ENCODE data around the gene DNAJC10.

The DNAJC10 gene

DNA sequence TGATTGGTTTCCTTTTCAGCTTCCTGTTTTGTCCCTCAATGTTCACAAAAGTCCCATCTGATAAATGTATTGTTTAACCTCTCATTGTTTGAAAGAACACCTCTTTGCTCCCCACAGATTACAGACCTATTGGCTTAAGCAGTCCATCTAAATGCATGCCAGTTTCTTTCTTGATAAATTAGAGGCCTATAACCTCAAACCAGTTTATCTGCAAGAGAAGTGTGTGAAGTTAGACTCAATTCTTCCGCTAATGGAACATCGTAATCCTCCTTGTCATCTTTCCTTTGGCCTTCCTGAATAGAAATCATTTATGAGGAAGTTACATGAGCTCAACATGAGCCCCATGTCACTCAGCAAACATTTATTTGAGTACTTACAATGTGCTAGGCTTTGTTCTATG, 76.4 kb downstream of the DNAJC10 start:
- DNase-seq = no peak

DNA sequence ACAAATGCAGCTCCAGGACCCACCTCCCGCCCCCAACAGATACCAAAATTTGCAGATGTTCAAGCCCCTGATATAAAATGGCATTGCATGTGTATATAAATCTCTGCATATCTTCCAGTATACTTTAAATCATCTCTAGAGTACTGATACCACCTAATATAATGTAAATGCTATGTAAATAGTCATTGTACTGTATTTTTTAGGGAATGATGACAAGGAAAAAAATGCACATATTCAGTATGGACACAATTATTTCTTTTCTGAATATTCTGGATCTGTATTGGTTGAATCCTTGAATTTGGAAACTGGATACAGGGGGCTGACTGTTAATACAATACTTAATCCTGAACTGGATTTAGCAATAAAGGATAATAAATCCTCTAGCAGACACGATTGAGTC, 82.7 kb downstream of the DNAJC10 start:
- peak in 1 of 2 experiments; percentile 15 for DNase-seq

DNA sequence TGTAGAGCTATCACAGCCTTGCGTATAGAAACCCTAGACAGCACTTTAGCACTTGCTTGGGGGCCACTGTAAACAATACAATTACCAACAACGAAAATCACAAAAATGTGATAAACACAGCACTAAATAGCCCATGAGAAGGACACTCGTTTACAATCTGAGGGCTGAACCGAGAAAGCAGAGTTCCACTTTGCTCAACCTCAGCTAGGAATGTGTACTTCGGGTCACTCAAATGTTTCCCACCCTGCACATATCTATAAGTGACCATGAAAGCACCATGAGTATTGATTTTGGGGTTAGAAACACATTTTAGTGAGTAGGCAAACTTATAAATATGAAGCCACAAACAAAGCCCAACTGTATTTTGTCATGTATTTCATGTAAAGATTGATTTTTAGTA, 88.1 kb downstream of the DNAJC10 start:
- DNase-seq = no peak

DNA sequence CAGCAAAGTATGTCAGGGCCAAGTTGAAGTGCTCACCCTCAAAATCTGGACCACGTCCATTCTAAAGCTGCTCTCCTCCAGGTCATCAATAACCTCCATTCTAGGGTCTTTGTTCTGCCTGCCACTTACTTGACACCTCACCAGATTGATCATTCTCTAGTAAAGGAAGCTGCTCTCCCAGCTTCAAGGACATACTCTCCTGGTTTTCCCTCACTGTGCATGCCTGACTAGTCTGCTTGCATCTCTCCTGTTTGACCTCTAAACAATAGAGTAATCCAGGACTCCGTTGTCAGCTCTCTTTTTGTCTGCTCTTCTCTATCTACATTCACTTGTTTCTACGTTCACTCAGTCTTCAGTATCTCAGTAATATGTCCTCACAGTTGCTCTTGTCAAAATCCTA, 91.3 kb downstream of the DNAJC10 start:
- DNase-seq = no peak

DNA sequence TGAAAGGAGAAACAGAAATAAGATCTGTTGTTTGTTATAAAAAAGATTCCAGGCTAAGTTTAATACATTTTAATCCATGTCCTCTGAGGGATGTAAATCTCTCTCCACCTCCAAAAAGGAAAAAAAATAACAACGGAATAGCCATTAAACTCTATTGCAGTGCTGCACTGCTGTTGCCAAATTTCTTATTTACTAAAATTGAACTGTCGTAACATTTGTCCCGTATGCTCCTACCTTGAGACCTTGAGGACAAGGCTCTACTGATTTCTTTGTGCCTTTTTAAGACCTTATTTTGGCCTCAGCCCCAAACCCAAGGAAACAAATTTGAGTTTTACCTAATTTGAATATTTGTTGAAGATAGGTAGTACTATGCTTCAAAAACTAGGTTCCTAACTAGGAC, 94.0 kb downstream of the DNAJC10 start:
- no peak for DNase-seq

DNA sequence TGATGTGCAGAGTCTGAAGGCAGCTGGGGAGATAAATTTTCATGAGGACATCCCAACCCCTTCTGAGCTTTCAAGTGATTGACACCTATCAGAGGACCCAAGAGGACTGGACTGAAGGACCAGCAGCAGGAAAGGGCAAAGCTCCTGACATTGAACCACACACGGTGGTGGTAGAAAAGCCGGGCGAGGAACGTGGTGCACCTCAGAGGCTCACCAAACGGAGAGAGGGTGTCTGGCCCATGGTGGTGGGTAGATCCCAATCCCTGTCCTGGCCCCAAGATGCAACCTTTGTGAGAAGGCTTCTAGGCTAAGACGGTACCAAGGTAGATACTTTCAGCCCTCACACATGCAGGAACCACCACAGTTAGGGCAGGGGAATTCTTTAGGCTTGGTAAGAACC, 98.3 kb downstream of the DNAJC10 start:
- no peak for DNase-seq

DNA sequence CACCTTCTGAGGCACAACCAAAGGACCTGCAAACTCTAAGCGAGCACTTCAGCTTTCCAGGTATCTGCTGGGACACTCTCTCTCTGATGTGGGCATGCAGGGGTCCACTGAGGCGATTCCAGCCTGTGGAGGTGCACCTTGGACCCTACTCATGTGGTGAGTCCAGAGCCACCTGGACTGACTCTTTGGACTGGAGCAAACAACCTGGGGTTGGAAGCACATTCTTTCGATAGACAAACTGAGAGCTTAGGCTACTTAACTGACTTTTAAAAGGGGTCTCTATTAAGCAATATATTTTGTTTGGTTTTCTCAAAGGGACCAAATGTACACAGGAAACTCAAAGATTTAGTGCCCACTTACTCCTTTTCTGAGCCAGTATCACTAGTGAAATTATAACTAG, 98.7 kb downstream of the DNAJC10 start:
- DNase-seq = no peak

DNA sequence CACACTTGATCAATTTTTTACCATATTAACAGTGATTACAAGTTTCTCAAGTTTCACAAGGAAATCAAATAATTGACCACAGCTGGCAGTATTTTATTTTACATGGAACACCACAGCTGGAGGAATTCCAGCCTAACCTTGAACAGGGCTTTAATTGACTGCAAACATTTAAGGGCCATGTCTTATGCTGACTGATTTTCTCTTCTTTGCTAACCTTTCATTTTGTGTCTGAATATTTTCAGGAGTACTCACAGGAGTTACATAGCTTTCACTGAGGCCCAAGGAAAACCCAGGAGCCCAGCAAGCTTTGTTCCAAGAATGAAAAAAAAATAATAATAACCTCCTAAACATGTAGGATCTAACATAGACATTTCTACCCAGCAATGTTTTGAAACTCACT, 100.8 kb downstream of the DNAJC10 start:
- peak in 1 of 2 experiments; percentile 10 for DNase-seq

DNA sequence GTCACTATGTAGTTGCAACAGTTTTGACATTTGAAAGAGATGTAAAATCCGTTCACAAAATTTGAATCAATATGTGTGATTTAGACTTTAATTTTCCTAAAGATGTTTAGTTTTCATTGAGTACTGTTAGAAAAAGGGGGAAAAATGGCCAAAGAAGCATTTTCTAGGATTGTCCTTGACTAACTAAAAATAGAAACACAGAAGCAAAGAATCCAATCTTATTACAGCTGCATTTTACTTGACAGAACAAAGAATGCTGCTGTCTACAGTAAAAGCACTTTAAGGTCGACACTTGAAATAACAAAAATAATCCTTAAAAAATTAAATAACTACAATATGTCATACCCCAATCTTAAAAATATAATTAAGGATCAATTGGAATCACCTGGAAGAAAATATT, 101.5 kb downstream of the DNAJC10 start:
- DNase-seq = no peak

DNA sequence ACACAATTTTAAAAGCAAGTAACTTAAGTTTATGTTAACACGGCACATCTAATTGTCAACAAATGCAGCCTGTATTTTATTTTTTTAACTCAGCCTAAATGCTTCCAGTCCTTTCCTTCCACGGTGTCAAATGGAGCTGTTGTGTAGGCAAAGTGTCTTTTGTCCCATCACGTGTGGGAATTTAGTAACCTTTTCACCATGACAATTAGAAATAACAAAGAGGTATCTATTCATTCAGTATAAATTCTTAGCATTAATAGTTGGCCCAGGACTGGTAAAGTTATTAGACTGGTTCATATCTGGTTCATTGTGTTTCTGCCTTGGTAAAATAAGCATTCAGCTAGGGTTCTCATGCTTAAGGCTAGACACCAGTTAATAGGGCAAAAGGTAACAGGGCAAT, 102.4 kb downstream of the DNAJC10 start:
- DNase-seq = no peak

DNA sequence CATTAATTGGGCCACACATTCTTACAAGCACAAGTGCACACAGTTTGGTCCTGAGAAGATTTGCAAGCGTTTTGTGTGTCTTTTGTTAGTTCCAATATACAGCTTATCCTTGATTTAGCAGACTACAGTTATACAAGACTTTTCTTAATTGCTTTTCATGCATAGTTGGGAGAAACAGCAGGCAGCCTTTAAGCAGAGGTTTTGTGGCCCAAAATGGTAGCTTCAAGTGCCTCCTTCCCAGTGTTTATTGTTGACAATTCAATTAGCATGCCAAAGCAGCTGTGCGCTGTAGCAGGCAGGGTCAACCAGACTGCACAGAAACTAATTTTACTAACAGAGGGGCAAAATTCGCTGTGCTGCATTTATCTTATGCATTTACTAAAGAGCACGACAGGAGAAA, 102.9 kb downstream of the DNAJC10 start:
- peak in 1 of 2 experiments; percentile 30 for DNase-seq

DNA sequence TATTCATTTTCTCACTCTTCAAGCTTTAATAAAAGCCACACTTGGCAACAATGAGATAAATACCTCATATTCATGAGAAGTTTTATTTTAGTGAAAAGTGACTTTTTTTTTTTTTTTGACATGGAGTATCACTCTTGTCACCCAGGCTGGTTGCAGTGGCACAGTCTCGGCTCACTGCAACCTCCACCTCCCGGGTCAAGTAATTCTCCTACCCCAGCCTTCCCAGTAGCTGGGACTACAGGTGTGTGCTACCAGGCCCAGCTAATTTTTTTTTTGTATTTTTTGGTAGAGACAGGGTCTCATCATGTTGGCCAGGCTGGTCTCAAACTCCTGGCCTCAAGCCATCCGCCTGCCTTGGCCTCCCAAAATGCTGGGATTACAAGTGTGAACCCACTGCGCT, 103.4 kb downstream of the DNAJC10 start:
- no peak for DNase-seq

DNA sequence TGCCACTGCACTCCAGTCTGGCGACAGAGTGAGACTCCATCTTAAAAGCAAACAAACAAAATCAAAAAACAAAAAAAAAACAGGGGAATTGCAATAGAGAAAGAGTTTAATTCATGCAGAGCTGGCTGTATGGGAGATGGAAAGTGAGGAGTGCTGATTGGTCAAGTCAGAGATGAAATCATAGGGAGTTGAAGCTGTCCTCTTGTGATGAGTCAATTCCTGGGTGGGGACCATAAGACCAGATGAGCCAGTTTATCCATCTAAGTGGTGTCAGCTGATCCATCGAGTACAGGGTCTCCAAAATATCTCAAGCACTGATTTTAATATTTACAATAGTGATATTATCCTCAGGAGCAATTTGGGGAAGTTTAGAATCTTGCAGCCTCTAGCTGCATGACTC, 105.1 kb downstream of the DNAJC10 start:
- peak; percentile 8 to 48 for DNase-seq

DNA sequence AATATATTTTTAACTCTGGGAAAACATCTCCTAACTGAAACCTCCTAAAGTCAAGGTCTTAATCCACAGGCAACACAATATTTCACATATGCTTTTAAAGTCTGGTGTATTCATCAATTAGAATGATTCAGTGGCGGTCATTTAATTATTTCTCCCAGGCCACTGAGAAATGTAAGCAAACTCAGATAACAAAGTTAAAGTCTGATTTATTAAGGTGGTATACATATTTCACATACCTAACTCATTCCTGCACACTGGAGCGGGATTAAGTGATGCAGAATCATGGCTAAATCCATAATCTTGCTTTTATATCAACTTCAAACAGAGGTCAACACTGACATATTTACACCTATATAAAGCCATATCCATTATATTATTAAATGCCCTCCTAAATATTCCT, 106.7 kb downstream of the DNAJC10 start:
- no peak for DNase-seq

DNA sequence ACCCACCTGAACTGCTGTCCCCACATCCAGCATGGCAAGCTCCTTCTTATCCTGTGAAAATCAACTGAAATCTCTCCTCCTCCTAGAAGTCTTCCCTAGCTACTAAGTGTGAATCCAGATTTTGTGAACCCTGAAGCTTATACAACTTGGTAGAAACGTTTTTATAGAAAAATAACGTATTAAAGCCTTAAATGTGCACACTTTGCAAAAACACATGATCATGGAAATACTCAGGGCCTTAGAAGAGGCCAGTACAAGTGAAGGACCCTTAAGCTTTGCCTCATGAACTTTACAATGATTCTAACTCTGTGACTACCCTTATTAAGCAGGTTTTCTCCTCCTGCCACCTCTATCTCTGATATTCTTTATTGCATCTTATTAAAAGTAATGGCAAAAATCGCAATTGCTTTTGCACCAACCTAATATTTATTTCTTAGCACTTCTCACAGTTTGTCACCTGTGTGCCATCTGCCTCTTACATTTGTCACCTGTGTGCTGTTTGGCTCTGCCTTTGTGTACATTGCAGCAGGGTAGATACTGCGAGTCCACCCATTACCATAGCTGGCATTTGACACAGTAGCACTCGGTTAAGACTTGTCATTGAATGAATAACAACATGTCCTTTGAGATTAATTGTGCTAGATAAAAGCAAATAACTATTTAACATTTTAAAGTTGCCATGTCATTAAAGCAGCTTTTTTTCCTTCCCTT, 108.2 kb downstream of the DNAJC10 start:
- DNase-seq = no peak

DNA sequence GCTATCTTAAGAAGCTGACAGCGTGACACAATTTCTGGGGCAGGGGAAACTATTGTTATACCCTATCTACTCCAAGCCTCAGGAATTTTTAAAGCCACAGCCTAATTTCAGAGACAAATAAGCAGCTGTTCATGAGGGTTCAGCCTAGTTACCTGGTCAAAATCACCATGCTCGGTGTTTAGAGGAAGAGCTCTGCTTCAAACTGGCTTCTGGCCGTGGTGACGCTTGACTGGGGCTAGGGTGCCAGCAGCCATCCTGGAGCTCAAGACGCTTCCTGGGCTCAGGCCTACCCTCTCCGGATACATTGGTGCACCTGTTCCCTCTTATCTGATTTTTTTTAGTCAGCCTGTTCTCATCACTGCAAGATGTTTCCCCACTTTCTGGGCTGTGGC, 108.7 kb downstream of the DNAJC10 start:
- peak in 1 of 2 experiments; percentile 60 for DNase-seq

DNA sequence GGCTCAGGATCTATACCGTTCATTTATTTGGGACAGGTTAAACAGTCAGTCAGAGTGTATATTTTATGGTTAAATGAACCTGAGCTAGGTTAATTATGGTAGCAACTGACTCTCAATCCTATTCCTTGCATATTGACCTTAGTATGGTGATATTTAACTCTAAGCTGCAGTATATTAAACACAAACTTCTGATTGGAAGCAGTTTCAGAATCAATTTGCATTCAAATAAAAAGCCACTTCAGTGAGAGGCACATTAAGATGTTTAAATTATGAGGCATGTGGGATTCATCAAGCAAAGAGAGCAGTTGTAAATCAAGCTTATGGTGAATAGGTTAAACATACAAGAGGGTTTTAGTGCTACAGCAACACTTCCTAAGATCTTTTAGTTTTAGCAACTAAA, 110.0 kb downstream of the DNAJC10 start:
- DNase-seq = peak; percentile 15 to 79

DNA sequence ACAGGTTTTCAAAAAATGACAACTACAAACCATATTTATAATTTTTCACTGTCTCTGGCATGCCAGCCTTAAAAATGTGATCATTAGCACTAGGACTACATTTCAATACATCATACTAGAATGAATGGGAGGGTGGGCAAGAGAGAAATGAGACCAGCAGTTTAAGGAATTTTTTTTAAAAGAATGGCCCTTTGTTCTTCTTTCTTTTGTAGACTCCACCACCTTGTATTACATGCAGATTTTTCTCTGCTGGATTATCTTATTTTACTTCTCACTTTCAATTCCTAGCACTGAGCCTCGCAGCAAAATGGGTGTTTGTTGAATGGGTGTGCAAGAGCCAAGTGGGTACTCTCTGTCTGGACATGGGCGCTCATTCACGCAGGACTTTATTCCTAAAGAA, 110.4 kb downstream of the DNAJC10 start:
- no peak for DNase-seq

DNA sequence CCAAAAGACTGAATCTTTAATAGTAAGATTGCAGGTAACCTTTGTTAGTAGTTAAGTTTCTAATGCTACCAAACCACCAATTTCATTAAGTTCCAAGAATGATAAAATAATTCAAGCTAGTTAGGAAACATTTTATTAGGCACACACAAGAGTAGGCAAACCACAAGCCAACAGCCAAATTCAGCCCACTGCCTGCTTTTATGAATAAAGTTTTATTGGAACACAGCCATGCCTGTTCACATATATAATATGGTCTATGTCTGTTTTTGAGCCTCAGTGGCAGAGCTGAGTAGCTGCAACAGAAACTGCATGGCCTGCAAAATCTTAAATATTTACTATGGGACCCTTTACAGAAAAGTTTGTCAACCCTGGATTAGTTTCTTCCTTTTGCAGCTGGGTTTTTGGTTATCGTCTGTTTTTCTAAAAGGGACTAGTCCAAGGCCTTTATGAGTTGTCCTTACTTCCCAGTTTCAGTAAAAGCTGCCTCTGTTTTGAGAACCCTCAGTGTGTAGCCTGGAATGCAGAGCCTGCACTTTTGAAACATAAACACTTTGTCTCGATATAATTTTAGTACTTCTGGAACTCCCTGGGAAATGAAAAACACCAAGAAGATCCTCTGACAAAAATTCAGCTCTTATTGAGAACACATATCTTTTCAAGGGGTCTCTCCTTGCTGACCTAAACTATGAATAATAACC, 111.3 kb downstream of the DNAJC10 start:
- DNase-seq = no peak

DNA sequence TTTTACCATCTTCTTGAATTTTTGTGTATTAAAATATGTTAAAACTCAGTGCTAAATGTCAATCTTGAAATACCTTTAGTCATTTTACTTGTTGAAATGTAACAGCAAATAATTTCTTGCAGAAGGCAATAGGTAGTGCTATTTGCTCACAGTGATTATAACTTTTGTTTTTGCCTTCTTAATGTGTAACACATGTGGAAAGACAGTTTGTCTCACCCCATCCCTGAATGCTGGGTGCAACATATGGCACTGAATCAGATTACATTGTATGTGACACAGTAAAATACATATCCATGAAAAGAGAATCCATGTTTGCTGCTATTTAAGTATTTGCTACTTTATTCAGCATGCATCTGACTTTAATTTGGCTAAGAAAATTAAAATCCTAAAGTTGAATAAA, 115.0 kb downstream of the DNAJC10 start:
- DNase-seq = peak; percentile 66 to 84

DNA sequence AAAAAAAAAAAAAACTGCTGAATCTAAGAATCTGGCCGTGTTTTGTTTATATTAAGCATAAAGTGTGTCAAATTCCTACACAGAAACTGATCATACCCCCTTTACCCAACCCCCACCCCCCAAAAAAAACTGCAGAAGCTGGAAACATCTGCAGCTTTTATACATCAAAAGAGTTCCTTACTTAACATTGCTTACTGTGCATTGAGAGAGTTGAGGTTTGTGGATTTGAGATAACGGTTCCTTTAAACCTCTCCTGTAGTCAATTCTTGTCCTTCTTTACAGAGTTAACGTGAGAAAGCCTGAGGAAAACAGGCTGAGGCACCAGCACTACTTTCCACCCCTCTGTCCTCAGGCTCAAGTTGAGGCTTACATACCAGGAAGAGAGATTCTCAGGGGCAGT, 115.9 kb downstream of the DNAJC10 start:
- DNase-seq = no peak

DNA sequence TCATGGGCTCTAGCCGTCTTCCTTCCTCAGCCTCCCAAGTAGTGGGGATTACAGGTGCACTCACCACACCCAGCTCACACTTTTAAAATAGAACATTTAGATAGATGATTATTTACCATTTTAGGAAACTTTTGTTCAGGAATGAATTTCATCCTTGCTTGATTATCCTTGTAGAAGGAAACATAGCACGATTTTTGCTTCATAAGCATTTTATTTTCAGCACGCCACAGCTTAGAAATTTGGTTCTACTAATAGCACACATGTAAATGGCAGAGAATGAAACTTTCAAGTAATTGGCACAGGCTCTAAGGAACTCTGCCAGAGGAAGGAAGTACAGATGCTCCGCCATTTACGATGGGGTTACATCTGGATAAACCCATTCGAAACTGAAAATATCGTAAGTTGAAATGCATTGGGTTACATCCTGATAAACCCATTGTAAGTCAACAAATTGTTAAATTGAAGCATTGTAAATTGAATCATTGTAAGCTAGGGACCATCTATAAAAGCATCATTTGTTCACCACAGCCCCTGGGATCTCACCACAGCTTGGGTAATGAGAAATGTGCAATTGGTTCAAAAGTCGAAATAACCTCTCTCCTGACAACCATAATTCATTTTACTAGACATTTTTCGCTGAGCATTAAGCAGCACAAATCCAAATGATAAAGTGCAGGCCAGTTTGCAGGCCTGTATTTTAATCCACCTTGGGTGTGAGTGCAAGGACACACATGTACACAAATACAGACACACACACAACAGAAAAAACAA, 117.2 kb downstream of the DNAJC10 start:
- no peak for DNase-seq

DNA sequence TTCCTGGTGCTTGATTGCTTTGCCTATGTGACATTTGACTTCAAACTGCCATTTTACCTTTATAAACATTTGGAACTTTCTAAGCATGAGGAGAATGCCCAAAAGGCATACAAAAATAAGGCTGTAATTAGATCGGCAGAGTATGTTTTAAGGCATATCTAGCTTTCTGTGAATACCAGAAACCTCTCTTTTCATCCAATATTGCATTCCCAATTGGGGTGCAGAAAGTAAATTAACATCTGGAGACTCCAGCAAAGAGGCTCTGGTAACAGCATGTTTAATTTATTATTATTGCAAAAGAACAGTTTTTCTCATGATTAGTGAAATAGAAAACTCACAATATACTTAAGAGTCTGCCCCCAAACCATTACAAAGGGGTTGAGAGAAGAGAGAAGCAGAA, 118.2 kb downstream of the DNAJC10 start:
- no peak for DNase-seq

DNA sequence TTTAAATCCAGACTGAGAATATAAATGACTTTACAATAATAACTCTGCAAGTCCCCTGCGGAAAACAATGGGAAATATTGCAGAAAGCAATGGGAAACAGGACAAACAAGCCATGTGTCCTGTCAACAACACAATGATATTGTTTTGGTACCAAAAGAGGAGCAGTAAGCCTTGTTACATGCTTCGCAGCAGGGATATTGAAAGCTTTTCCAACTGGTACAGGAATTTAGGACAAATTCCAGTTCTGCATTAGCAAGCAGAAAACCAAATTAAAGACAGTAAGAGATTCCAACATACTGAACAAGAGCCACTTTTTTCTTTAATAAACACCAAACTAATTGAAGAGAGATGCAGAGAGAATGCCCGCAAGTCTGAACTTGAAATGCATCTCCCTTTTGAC, 120.4 kb downstream of the DNAJC10 start:
- no peak for DNase-seq
